ENCODE data around the gene CD276.

The CD276 gene

GRCh38 chr15:73756390-73756789 lies 72.2 kb downstream of the CD276 start:
- Mint-ChIP-seq H3K4me3 (no peak overlapping the region), H3K9me3 (no peaks in the 10 kb centered on the region), H3K4me1 (no peaks in the 10 kb centered on the region), H3K27ac (no peak overlapping the region), H3K36me3 (no peaks in the 10 kb centered on the region)
- DNase-seq (ENCODE audit: low spot score in 2 of 2) (no peak), ATAC-seq (no peak)

GRCh38 chr15:73756947-73757513 lies 72.8 kb downstream of the CD276 start:
- DNase-seq (ENCODE audit: low spot score in 2 of 2) (no peak), ATAC-seq (no peak)
- no peak overlapping the region for H3K4me3 Mint-ChIP-seq
- H3K27ac Mint-ChIP-seq = no peak overlapping the region
- H3K4me1 Mint-ChIP-seq = no peaks in the 10 kb centered on the region
- no peaks in the 10 kb centered on the region for H3K36me3 Mint-ChIP-seq
- no peaks in the 10 kb centered on the region for H3K9me3 Mint-ChIP-seq

- H3K27ac Mint-ChIP-seq = no peak overlapping the region
- ATAC-seq (no peak), DNase-seq (ENCODE audit: low spot score in 2 of 2) (no peak)
- H3K4me3 Mint-ChIP-seq = no peak overlapping the region
- no peaks in the 10 kb centered on the region for H3K36me3 Mint-ChIP-seq
- H3K9me3 Mint-ChIP-seq = no peaks in the 10 kb centered on the region
- no peaks in the 10 kb centered on the region for H3K4me1 Mint-ChIP-seq
Observed at GRCh38 chr15:73757571-73757970, 73.4 kb downstream of the CD276 start.

GRCh38 chr15:73758461-73758860 lies 74.3 kb downstream of the CD276 start:
- Mint-ChIP-seq H3K27ac (no peak overlapping the region), H3K36me3 (no peaks in the 10 kb centered on the region), H3K4me1 (no peaks in the 10 kb centered on the region), H3K4me3 (no peak overlapping the region), H3K9me3 (no peaks in the 10 kb centered on the region)
- no peak for ATAC-seq
- no peak for DNase-seq (ENCODE audit: low spot score in 2 of 2)

- DNase-seq (ENCODE audit: low spot score in 2 of 2) = no peak
Observed at GRCh38 chr15:73760330-73761329, 76.4 kb downstream of the CD276 start.

GRCh38 chr15:73763931-73764330 lies 79.7 kb downstream of the CD276 start:
- H3K36me3 Mint-ChIP-seq = no peaks in the 10 kb centered on the region
- H3K4me1 Mint-ChIP-seq = peaks cover 9% of the 10 kb centered on the region
- DNase-seq (ENCODE audit: low spot score in 2 of 2) = no peak
- no peak for ATAC-seq
- H3K27ac Mint-ChIP-seq = no peak overlapping the region
- no peak overlapping the region for H3K4me3 Mint-ChIP-seq
- H3K9me3 Mint-ChIP-seq = no peaks in the 10 kb centered on the region

More at GRCh38 chr15:73760330-73761329, 76.4 kb downstream of the CD276 start:
- Mint-ChIP-seq H3K36me3 (no peaks in the 10 kb centered on the region), H3K4me3 (no peak overlapping the region), H3K4me1 (no peaks in the 10 kb centered on the region), H3K27ac (no peak overlapping the region), H3K9me3 (no peaks in the 10 kb centered on the region)
- ATAC-seq = no peak

Measured in stimulated activated effector memory CD8-positive, alpha-beta T cell treated with anti-CD3 and anti-CD28 coated beads, Interleukin-12 subunit alpha, Interleukin-12 subunit beta, amount 100 ng/mL, for 72 hours (primary cell).